ENCODE results near the gene PROX1. TPM values are rescaled to one million over a fixed set of nuclear protein-coding genes. Genes with fewer than 3 reads are reported as not detected.
A peak's percentile ranks its signal among the peaks of the same experiment; 100 is the strongest.

PROX1 gene
- total RNA-seq, 2 experiments from 2014 or later, result 0.03 TPM; not detected in 1

- peaks cover 91% of the 10 kb centered on the region for H3K27me3 Mint-ChIP-seq
- ChIA-PET POLR2A (no interaction called here), CTCF (no interaction called here)
- intact Hi-C loops (cut with DNase I, micrococcal nuclease), result loop anchor here (5.0 to 10.0 kb wide), 2 partner anchors 311 to 1379 kb away; partner anchors contain the start of gene ATF3 (in 1 of the 2)
- no peak for TF ChIP-seq CTCF (IDR thresholded peaks at IDR 0.05)
- no peak overlapping the region for H3K4me3 ChIP-seq (ENCODE audit: low read length)
- H3K27me3 ChIP-seq (ENCODE audit: control insufficient read depth in 1 of 2, insufficient read depth in 2 of 2, low read length in 2 of 2), result peaks cover 85 to 98% of the 10 kb centered on the region in 2 experiments
- no peak for DNase-seq
- H3K36me3 ChIP-seq (ENCODE audit: insufficient read depth, low read length), result no peaks in the 10 kb centered on the region
- ATAC-seq (ENCODE audit: poor library complexity), result no peak
- H3K9me3 ChIP-seq (ENCODE audit: control insufficient read depth in 1 of 2, insufficient read depth in 1 of 2, low read length in 2 of 2), result peaks cover 0 to 44% of the 10 kb centered on the region in 2 experiments
- no peak overlapping the region for H3K27ac Mint-ChIP-seq
- peaks cover 76% of the 10 kb centered on the region for H3K4me1 Mint-ChIP-seq (ENCODE audit: low read depth)
- peaks cover 42% of the 10 kb centered on the region for H3K4me1 ChIP-seq (ENCODE audit: insufficient read depth, low read length)
- H3K9me3 Mint-ChIP-seq, result no peaks in the 10 kb centered on the region
- no peak overlapping the region for H3K27ac ChIP-seq (ENCODE audit: low read depth in 1 of 2, low read length in 2 of 2)
- H3K36me3 Mint-ChIP-seq (ENCODE audit: low read depth), result peaks cover 5% of the 10 kb centered on the region
- peak overlapping the region; percentile 40 for H3K4me3 Mint-ChIP-seq
Measured at GRCh38 chr1:213983493-213984386, 4.0 kb upstream of the PROX1 start.

- peaks cover 91% of the 10 kb centered on the region for H3K27me3 Mint-ChIP-seq
- H3K9me3 ChIP-seq (ENCODE audit: control insufficient read depth in 1 of 2, insufficient read depth in 1 of 2, low read length in 2 of 2), result peaks cover 0 to 51% of the 10 kb centered on the region in 2 experiments
- intact Hi-C loops (cut with DNase I, micrococcal nuclease), result loop anchor here (5.0 to 10.0 kb wide), 3 partner anchors 202 to 1380 kb away; partner anchors contain the start of gene ATF3 (in 1 of the 2)
- CTCF ChIA-PET, result no interaction called here
- H3K36me3 Mint-ChIP-seq (ENCODE audit: low read depth), result peaks cover 5% of the 10 kb centered on the region
- POLR2A ChIA-PET, result interaction anchor here (0.9 to 1.9 kb wide), 2 partner anchors 201 to 314 kb away, joined by 3 to 5 read pairs; no protein-coding TSS in a partner anchor
- no peak for ATAC-seq (ENCODE audit: poor library complexity)
- H3K36me3 ChIP-seq (ENCODE audit: insufficient read depth, low read length), result no peaks in the 10 kb centered on the region
- peaks cover 49% of the 10 kb centered on the region for H3K4me1 ChIP-seq (ENCODE audit: insufficient read depth, low read length)
- no peaks in the 10 kb centered on the region for H3K9me3 Mint-ChIP-seq
- TF ChIP-seq CTCF (IDR thresholded peaks at IDR 0.05), result no peak
- no peak for DNase-seq
- H3K4me3 ChIP-seq (ENCODE audit: low read length), result no peak overlapping the region
- H3K27me3 ChIP-seq (ENCODE audit: control insufficient read depth in 1 of 2, insufficient read depth in 2 of 2, low read length in 2 of 2), result peaks cover 85 to 98% of the 10 kb centered on the region in 2 experiments
- H3K4me1 Mint-ChIP-seq (ENCODE audit: low read depth), result peaks cover 78% of the 10 kb centered on the region
- peak overlapping the region; percentile 27 for H3K4me3 Mint-ChIP-seq
- no peak overlapping the region for H3K27ac Mint-ChIP-seq
- H3K27ac ChIP-seq (ENCODE audit: low read depth in 1 of 2, low read length in 2 of 2), result no peak overlapping the region
Measured at GRCh38 chr1:213984387-213985208, 3.2 kb upstream of the PROX1 start.
